Heart left ventricle (tissue), 16 donors: Measurements from ENCODE around the gene AAGAB. TPM values are rescaled to one million over a fixed set of nuclear protein-coding genes. Genes with fewer than 3 reads are reported as not detected.
A peak's percentile ranks its signal among the peaks of the same experiment; 100 is the strongest.

ENCODE experiments used
- ATAC-seq, 4 donors: fragments of 200-7000 bp; cut with Tn5 transposase; one replicate each; pipeline ENCODE4 v1.9.1; 2020 to 2022; ENCODE audit warnings: moderate library complexity in 4 of 4, mild to moderate bottlenecking in 3 of 4, moderate number of reproducible peaks in 1 of 4
- DNase-seq, 5 donors: peaks; one replicate each; pipeline ENCODE4 v3.0.0-alpha.2; 2020
- H3K27ac ChIP-seq, 12 donors: fragments of 200-600 bp; sonication (generic) in 4 of 12; one replicate each; pipeline versions ENCODE4 v1.5.0 to v1.8.0; 2016 to 2022; ENCODE audit warnings: mild to moderate bottlenecking in 2 of 12
- H3K27me3 ChIP-seq, 9 donors: fragments of 200-600 bp; sonication (generic) in 2 of 9; one replicate each; pipeline versions ENCODE4 v1.5.1 to v1.8.0; 2016 to 2022; ENCODE audit warnings: mild to moderate bottlenecking in 3 of 9
- H3K36me3 ChIP-seq, 9 donors: fragments of 200-600 bp; sonication (generic) in 2 of 9; one replicate each; pipeline versions ENCODE4 v1.5.0 to v1.8.0; 2018 to 2022; ENCODE audit warnings: mild to moderate bottlenecking in 2 of 9
- H3K4me1 ChIP-seq, 12 donors: fragments of 200-600 bp; sonication (generic) in 4 of 12; one replicate each; pipeline versions ENCODE4 v1.5.0 to v1.8.0; 2016 to 2022; ENCODE audit warnings: mild to moderate bottlenecking in 3 of 12
- H3K4me3 ChIP-seq, 12 donors: fragments of 200-600 bp; sonication (generic) in 4 of 12; one replicate each; pipeline versions ENCODE4 v1.5.0 to v1.8.0; 2017 to 2022; ENCODE audit warnings: mild to moderate bottlenecking in 9 of 12, moderate library complexity in 4 of 12
- H3K9me3 ChIP-seq, 12 donors: fragments of 200-600 bp; sonication (generic) in 4 of 12; one replicate each; pipeline versions ENCODE4 v1.5.0 to v1.8.0; 2016 to 2022; ENCODE audit warnings: mild to moderate bottlenecking in 1 of 12
- CTCF ChIP-seq, 12 donors: fragments of 200-600 bp; sonication (generic) in 4 of 12; IDR thresholded peaks; one replicate each; pipeline versions ENCODE4 v1.5.0 to v1.8.0; 2018 to 2022; ENCODE audit warnings: antibody characterized with exemption in 12 of 12, mild to moderate bottlenecking in 5 of 12
- POLR2A ChIP-seq, 2 donors: fragments of 450-650 bp; IDR thresholded peaks; one replicate each; pipeline ENCODE4 v1.6.1; 2017; ENCODE audit warnings: antibody characterized with exemption in 2 of 2, mild to moderate bottlenecking in 2 of 2, moderate library complexity in 2 of 2
- WGBS, 4 donors: extraction: QIAGEN DNeasy Blood & Tissue Kit in 2 of 4; methylation state at CpG; one replicate each; pipeline versions ENCODE4 v1.1.5 to v1.1.7; 2013 to 2018; 5-methylcytosine and 5-hydroxymethylcytosine counted together
- intact Hi-C, 10 donors: fragments of 100-400 bp; cut with DNase I; formaldehyde crosslinking; loops; one replicate each; pipeline versions ENCODE4 v1.11.1 to v1.14.2; 2022
- polyA plus RNA-seq, 2 donors: library from polyadenylated mRNA; stranded (reverse); fragments of 200-250 nt; gene quantifications; one replicate each; pipeline ENCODE4 v1.2.3, GENCODE V29; 2013
- total RNA-seq, 9 donors: library from RNA; depleted of rRNA in 2 of 9; stranded (reverse); fragments of >200 nt in 2 of 9; fragmentation: NEBNext Ultra II Directional in 3 of 9; extraction: Animal tissue kit (Norgen Biotek cat#: 25700) in 3 of 9; gene quantifications; one replicate each; pipeline versions ENCODE4 v1.1.0 to v1.2.4, GENCODE V29; 2016 to 2023
- donor health status: ischemic (EF 13 %, LVEDD 7.1; RV severe dilation, severe dysfunction).
- donor health status: healthy with polysubstance abuse.
- donor health status: DM: no; HTN: yes; CAD: no.
- donor health status: DM: no; HTN: no; CAD: no.
- donor health status: ischemic (EF 25% LVEDD 6.9; RV normal size, moderate dysfunction).
- donor health status: ischemic (EF 25% LVEDD 5.7; RV mildly dilated, moderate dysfunction).
- donor health status: healthy.
- donor health status: DM: yes; HTN: yes; CAD: no.
- donor health status: ischemic (EF 35%, LVEDD 5.7; RV mildly dilated, moderate dysfunction).
- donor health status: nonischemic (EF 11% LVEDD 7.7; RV severe dilation, severe dysfunction).
- donor health status: DM: yes; HTN: yes; CAD: no.
- donor health status: PGD.
- donor health status: ischemic (EF 29% LVEDD 5.4; RV normal size, mild dysfunction).
- donor health status: nonischemic (EF 23%, LVEDD 6.1; RV moderate dilation, normal function).

The AAGAB gene
- total and polyA plus RNA-seq, 11 donors, result 5.4 to 43.4 (median 28.0) TPM

DNA sequence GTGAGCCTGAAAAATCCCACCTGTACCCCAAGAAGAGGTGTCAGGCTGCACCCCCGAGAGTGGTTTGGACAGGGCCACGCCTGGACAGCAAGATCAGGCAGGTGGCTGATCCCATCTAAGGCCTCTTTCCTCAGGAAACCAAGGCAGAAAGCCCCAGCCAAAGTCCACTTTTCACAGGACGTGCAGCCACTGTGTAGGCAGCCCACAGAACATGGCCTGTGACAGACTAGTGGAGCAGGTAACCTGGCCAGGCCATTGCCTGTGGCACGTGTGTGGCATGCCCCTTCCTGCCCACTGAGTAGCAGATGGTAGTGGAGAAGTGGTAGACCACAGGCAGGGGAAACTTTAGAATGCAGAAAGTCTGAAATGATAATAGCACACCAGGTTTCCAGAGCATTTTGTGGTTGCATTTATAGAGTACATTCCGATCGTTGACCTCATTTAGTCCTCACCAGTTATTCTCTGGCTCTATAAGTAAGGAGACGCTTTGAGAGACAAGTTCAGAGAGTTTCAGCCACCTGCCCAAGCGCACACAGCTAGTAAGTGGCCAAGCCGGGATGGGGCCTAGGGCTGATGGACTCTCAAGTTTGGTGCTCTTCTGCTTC lies 68.7 kb downstream of the AAGAB start:
- TF ChIP-seq CTCF (IDR thresholded peaks at IDR 0.05) (no peak), POLR2A (IDR thresholded peaks at IDR 0.05) (no peak)
- no peaks in the 10 kb centered on the region for H3K9me3 ChIP-seq
- no peak overlapping the region for H3K4me3 ChIP-seq
- peak overlapping the region; percentile 43 to 96 (median 89) for H3K27ac ChIP-seq
- 55 to 66% (median 58%) methylated on average over 9 of the region's 9 CpGs for WGBS, 4 donors
- DNase-seq, result peak in 1 of 5 donors; percentile 17
- H3K27me3 ChIP-seq, result no peaks in the 10 kb centered on the region
- no peak for ATAC-seq
- intact Hi-C loops, result loop anchor here in 3 of 10 donors (5.0 to 10.0 kb wide), 2 partner anchors 61 to 118 kb away; partner anchors contain the start of gene SMAD3 (in 2 of the 3)
- peaks cover 11 to 62% (median 51%) of the 10 kb centered on the region in 12 donors for H3K4me1 ChIP-seq
- peaks cover 0 to 77% (median 35%) of the 10 kb centered on the region in 9 donors for H3K36me3 ChIP-seq

DNA sequence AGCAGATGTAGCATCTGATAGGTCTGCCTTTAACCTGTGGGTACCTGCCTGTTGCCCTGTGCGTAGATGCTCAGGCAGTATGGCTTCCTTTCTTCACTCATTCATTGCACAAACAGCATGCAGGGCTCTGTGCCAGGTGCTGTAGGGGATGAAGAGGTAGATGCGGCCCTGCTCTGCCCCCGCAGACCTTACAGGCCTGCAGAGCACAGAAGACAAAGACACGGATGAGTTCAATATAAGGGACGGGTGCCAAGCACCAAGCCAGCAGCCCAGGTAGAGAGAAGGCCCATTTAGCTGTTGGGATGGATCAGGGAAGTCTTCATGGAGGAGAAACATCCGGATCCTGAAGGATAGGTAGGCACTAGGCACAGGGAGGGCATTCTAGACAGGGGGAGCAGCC lies 69.4 kb downstream of the AAGAB start:
- Histone ChIP-seq H3K4me3 (no peak overlapping the region), H3K9me3 (no peaks in the 10 kb centered on the region), H3K27me3 (no peaks in the 10 kb centered on the region), H3K27ac (peak overlapping the region in 9 of 12 donors; percentile 43 to 96 (median 91)), H3K4me1 (peaks cover 11 to 58% (median 47%) of the 10 kb centered on the region in 12 donors), H3K36me3 (peaks cover 0 to 77% (median 31%) of the 10 kb centered on the region in 9 donors)
- ATAC-seq (no peak), DNase-seq (peak in 1 of 5 donors; percentile 16)
- 72 to 91% (median 81%) methylated on average over 6 of the region's 6 CpGs for WGBS, 4 donors
- TF ChIP-seq CTCF (IDR thresholded peaks at IDR 0.05) (no peak), POLR2A (IDR thresholded peaks at IDR 0.05) (no peak)
- intact Hi-C loops, result loop anchor here in 3 of 10 donors (5.0 to 10.0 kb wide), 2 partner anchors 60 to 118 kb away; partner anchors contain the start of gene SMAD3 (in 2 of the 3)

DNA sequence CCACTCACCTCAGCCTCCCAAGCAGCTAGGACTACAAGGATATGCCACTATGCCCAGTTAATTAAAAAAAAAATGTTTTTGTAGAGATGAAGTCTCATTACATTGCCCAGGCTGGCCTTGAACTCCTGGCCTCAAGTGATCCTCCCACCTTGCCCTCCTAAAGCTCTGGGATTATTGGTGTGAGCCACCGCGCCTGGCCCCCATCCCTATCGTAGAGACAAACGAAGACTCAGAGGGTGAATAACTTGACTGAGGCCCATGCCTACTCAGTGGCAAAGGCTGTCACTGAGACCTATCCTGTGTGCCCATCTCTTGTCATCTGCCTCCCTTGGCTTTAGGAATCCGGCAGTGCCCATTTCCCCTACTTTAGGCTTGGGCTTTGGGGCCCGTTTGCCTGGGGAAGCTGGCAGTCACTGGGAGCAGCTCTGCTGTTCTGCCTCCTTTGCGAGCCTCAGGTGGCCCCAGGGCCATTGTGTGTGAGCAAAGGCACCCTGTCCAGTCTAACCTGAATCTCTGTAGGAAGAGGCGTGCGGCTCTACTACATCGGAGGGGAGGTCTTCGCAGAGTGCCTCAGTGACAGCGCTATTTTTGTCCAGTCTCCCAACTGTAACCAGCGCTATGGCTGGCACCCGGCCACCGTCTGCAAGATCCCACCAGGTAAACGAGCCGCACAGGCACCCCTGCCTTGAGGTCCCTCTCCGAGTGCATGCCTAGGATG lies 70.1 kb downstream of the AAGAB start:
- no peak overlapping the region for H3K4me3 ChIP-seq
- H3K9me3 ChIP-seq, result no peaks in the 10 kb centered on the region
- DNase-seq (peak in 1 of 5 donors; percentile 18), ATAC-seq (no peak)
- TF ChIP-seq POLR2A (IDR thresholded peaks at IDR 0.05) (no peak), CTCF (IDR thresholded peaks at IDR 0.05) (no peak)
- peaks cover 11 to 51% (median 41%) of the 10 kb centered on the region in 12 donors for H3K4me1 ChIP-seq
- intact Hi-C loops, result loop anchor here in 1 of 10 donors (10.0 kb wide), 1 partner anchor 60 kb away; no protein-coding TSS in a partner anchor
- H3K27me3 ChIP-seq, result no peaks in the 10 kb centered on the region
- H3K27ac ChIP-seq, result peak overlapping the region in 4 of 12 donors; percentile 5 to 96 (median 93)
- peaks cover 0 to 77% (median 28%) of the 10 kb centered on the region in 9 donors for H3K36me3 ChIP-seq
- WGBS, 4 donors, result 80 to 87% (median 82%) methylated on average over 17 to 18 of the region's 18 CpGs
